SU-DHL-6 (cell line): ENCODE results near the gene MGAT5.

ENCODE experiments used
- H2AFZ ChIP-seq: fragments of 200-600 bp; sonication (generic); 2 replicates; pipeline ENCODE4 v1.6.1; 2014; ENCODE audit warnings: low read depth, mild to moderate bottlenecking, moderate library complexity, mixed read lengths, antibody characterized with exemption, low read length; ENCODE audit not compliant: severe bottlenecking
- H3F3A ChIP-seq: fragments of 200-600 bp; shearing (Covaris generic); 2 replicates; pipeline ENCODE4 v1.6.0; 2016; ENCODE audit warnings: antibody characterized with exemption, mild to moderate bottlenecking; ENCODE audit not compliant: insufficient read depth
- H3K27ac ChIP-seq: fragments of 200-600 bp; sonication (generic); 2 replicates; pipeline ENCODE4 v1.5.1; 2016; ENCODE audit warnings: low read depth, mild to moderate bottlenecking, low read length, moderate library complexity, mixed read lengths
- H3K27me3 ChIP-seq: fragments of 200-600 bp; sonication (generic), shearing (Covaris generic); 2 replicates; pipeline ENCODE4 v1.6.0; 2014; ENCODE audit warnings: mild to moderate bottlenecking, low read length
- H3K36me3 ChIP-seq: fragments of 200-600 bp; sonication (generic); 2 replicates; pipeline ENCODE4 v1.6.1; 2014; ENCODE audit warnings: mild to moderate bottlenecking, low read length, mixed read lengths
- H3K4me2 ChIP-seq: fragments of 300-600, 200-600 bp; shearing (Covaris generic), sonication (generic); 2 replicates; pipeline ENCODE4 v1.6.0; 2014; ENCODE audit warnings: low read length, low read depth, mild to moderate bottlenecking; ENCODE audit not compliant: poor library complexity, severe bottlenecking
- H3K4me3 ChIP-seq: fragments of 200-600 bp; sonication (generic); 2 replicates; pipeline ENCODE4 v1.5.1; 2014; ENCODE audit warnings: antibody characterized with exemption, low read length, mild to moderate bottlenecking, mixed read lengths; ENCODE audit not compliant: insufficient read depth, poor library complexity, severe bottlenecking
- H3K79me2 ChIP-seq: fragments of 200-600 bp; sonication (generic); 2 replicates; pipeline ENCODE4 v1.6.1; 2014; ENCODE audit warnings: mild to moderate bottlenecking, low read length, moderate library complexity; ENCODE audit not compliant: insufficient read depth
- H3K9ac ChIP-seq: fragments of 200-600 bp; sonication (generic); 2 replicates; pipeline ENCODE4 v1.7.0; 2014; ENCODE audit warnings: mild to moderate bottlenecking, low read length
- H3K9me2 ChIP-seq: fragments of 200-600 bp; sonication (generic); replicated peaks from 2 replicates; pipeline ENCODE4 v1.6.1; 2014; ENCODE audit warnings: low read length; ENCODE audit not compliant: insufficient read depth
- H3K9me3 ChIP-seq: fragments of 200-600 bp; sonication (generic); 2 replicates; pipeline ENCODE4 v1.6.1; 2014; ENCODE audit warnings: low read length, mixed read lengths; ENCODE audit not compliant: insufficient read depth
- H4K20me1 ChIP-seq: fragments of 200-600 bp; sonication (generic); 2 replicates; pipeline ENCODE4 v1.6.1; 2014; ENCODE audit warnings: low read depth, mild to moderate bottlenecking, antibody characterized with exemption, low read length, moderate library complexity, mixed read lengths
- CTCF ChIP-seq: fragments of 200-600 bp; sonication (generic); IDR thresholded peaks from one replicate; pipeline ENCODE4 v1.5.1; 2017; ENCODE audit warnings: antibody characterized with exemption, mild to moderate bottlenecking, low read length, moderate library complexity; ENCODE audit not compliant: insufficient read depth, poor library complexity, severe bottlenecking
- EZH2phosphoT487 ChIP-seq: fragments of 200-600 bp; sonication (generic), shearing (Covaris generic); conservative IDR thresholded peaks from 2 replicates; pipeline ENCODE4 v1.6.1; 2018; ENCODE audit warnings: mild to moderate bottlenecking, antibody characterized with exemption, low read length, moderate library complexity, mixed read lengths

MGAT5 gene

GRCh38 chr2:134445116-134445515 is 191.2 kb downstream of the MGAT5 start:
- H3K9me2 ChIP-seq, result no peaks in the 10 kb centered on the region
- no peaks in the 10 kb centered on the region for H3K27me3 ChIP-seq
- H3K36me3 ChIP-seq, result no peaks in the 10 kb centered on the region
- H3F3A ChIP-seq, result no peaks in the 10 kb centered on the region
- no peaks in the 10 kb centered on the region for H3K9me3 ChIP-seq
- no peaks in the 10 kb centered on the region for H3K79me2 ChIP-seq
- TF ChIP-seq CTCF, result no peak
- TF ChIP-seq EZH2phosphoT487, result no peak
- no peak overlapping the region for H2AFZ ChIP-seq
- H3K4me3 ChIP-seq, result no peak overlapping the region
- no peak overlapping the region for H3K4me2 ChIP-seq
- no peaks in the 10 kb centered on the region for H4K20me1 ChIP-seq
- H3K27ac ChIP-seq, result no peak overlapping the region
- no peak overlapping the region for H3K9ac ChIP-seq

- Histone ChIP-seq H3K9ac (no peak overlapping the region), H2AFZ (no peak overlapping the region), H3K4me3 (no peak overlapping the region), H3K79me2 (no peaks in the 10 kb centered on the region), H3F3A (no peaks in the 10 kb centered on the region), H3K36me3 (no peaks in the 10 kb centered on the region), H3K4me2 (no peak overlapping the region), H3K9me2 (no peaks in the 10 kb centered on the region), H3K27me3 (no peaks in the 10 kb centered on the region), H4K20me1 (no peaks in the 10 kb centered on the region), H3K9me3 (no peaks in the 10 kb centered on the region), H3K27ac (no peak overlapping the region)
- TF ChIP-seq CTCF (no peak), EZH2phosphoT487 (no peak)
Measured at GRCh38 chr2:134445985-134446382, 192.1 kb downstream of the MGAT5 start.

GRCh38 chr2:134446383-134447017 is 192.6 kb downstream of the MGAT5 start:
- H3K4me2 ChIP-seq, result no peak overlapping the region

More at GRCh38 chr2:134446383-134447017, 192.6 kb downstream of the MGAT5 start:
- Histone ChIP-seq H2AFZ (no peak overlapping the region), H3K9me3 (no peaks in the 10 kb centered on the region), H3K9ac (no peak overlapping the region), H3K36me3 (no peaks in the 10 kb centered on the region), H3K79me2 (no peaks in the 10 kb centered on the region), H3K9me2 (no peaks in the 10 kb centered on the region), H4K20me1 (no peaks in the 10 kb centered on the region), H3K27me3 (no peaks in the 10 kb centered on the region), H3K27ac (no peak overlapping the region), H3K4me3 (no peak overlapping the region), H3F3A (no peaks in the 10 kb centered on the region)
- TF ChIP-seq CTCF (no peak), EZH2phosphoT487 (no peak)
